ENCODE results near the gene LIMCH1. TPM values are rescaled to one million over a fixed set of nuclear protein-coding genes. Genes with fewer than 3 reads are reported as not detected.
A peak's percentile ranks its signal among the peaks of the same experiment; 100 is the strongest.

The LIMCH1 gene
- total RNA-seq, 1 donor from 2014 or later: 9.8 TPM

DNA sequence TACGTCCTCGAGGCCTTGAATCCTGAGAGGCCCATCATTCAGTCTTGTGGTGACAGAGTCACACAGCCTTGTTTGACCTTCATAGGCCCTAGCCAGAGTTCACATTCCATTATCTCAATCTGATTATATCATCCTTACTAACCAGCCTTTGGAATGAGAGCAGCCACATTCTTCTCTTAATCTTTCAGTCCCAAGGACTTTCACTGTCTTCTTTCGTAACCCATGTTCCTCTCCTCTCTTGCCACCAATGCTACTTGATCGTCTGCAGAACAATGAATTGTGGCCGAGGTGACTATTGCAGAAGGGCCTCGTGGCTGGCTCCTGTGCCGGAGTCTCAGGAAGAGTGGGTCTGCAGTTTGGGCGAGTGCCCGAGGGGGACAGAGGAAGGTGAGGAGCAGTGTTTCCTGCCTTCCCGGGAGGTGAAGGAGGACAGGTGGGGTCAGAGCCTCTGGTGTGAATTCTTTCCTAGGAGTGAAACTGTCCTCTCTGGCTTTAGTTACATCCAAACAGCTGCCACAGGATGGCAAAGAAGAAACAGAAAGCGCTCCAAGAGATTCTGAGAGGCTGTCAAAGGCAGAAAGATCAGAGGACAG, 94.6 kb downstream of the LIMCH1 start:
- H3K4me3 Mint-ChIP-seq: no peak overlapping the region
- no peak overlapping the region for H3K27ac ChIP-seq

DNA sequence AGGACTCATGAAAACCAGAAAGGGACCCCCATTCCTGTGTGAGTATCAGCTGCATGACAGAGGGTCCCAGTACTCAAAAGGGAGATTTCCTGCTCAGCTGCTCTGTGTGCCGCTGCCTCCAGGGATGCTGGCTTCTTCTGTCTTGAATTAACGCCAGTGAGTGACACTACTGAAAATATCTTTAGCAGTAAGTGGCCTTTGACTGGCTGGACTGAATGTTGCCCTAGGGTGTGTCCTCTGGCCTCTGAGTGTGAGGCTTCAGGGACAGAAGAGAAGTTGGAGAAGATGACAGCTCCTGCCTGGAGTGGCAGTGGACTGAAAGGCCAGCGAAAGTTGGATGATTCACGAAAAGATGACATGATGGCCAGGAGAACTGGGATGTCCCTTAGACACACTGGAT, 95.4 kb downstream of the LIMCH1 start:
- Histone ChIP-seq H3K27ac (no peak overlapping the region), H3K79me2 (ENCODE audit: low read depth) (no peaks in the 10 kb centered on the region), H3K27me3 (no peaks in the 10 kb centered on the region), H3F3A (ENCODE audit: low read depth) (no peaks in the 10 kb centered on the region), H3K9ac (no peak overlapping the region), H3K4me3 (no peak overlapping the region), H3K4me2 (no peak overlapping the region), H3K9me3 (ENCODE audit: low read depth) (no peaks in the 10 kb centered on the region), H4K20me1 (ENCODE audit: low read depth) (no peaks in the 10 kb centered on the region), H3K4me1 (no peaks in the 10 kb centered on the region), H3K36me3 (no peaks in the 10 kb centered on the region), H2AFZ (replicated peaks) (no peak overlapping the region)
- TF ChIP-seq, protein P1, sequence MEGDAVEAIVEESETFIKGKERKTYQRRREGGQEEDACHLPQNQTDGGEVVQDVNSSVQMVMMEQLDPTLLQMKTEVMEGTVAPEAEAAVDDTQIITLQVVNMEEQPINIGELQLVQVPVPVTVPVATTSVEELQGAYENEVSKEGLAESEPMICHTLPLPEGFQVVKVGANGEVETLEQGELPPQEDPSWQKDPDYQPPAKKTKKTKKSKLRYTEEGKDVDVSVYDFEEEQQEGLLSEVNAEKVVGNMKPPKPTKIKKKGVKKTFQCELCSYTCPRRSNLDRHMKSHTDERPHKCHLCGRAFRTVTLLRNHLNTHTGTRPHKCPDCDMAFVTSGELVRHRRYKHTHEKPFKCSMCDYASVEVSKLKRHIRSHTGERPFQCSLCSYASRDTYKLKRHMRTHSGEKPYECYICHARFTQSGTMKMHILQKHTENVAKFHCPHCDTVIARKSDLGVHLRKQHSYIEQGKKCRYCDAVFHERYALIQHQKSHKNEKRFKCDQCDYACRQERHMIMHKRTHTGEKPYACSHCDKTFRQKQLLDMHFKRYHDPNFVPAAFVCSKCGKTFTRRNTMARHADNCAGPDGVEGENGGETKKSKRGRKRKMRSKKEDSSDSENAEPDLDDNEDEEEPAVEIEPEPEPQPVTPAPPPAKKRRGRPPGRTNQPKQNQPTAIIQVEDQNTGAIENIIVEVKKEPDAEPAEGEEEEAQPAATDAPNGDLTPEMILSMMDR (IDR thresholded peaks at IDR 0.05): no peak
- TF ChIP-seq EZH2 (IDR thresholded peaks at IDR 0.05): no peak
- TF ChIP-seq EZH2phosphoT487 (IDR thresholded peaks at IDR 0.05): no peak
- H3K9me3 Mint-ChIP-seq: no peaks in the 10 kb centered on the region
- H3K36me3 Mint-ChIP-seq: no peaks in the 10 kb centered on the region
- H3K27me3 Mint-ChIP-seq (ENCODE audit: insufficient read depth, low read depth): no peaks in the 10 kb centered on the region
- DNase-seq (ENCODE audit: low spot score): no peak
- H3K4me1 Mint-ChIP-seq: peaks cover 16% of the 10 kb centered on the region
- H3K4me3 Mint-ChIP-seq: no peak overlapping the region
- H3K27ac Mint-ChIP-seq: no peak overlapping the region

More for the DNA sequence above, 94.6 kb downstream of the LIMCH1 start:
- Mint-ChIP-seq H3K4me1 (peaks cover 16% of the 10 kb centered on the region), H3K36me3 (no peaks in the 10 kb centered on the region), H3K27me3 (ENCODE audit: insufficient read depth, low read depth) (no peaks in the 10 kb centered on the region), H3K9me3 (no peaks in the 10 kb centered on the region), H3K27ac (peak overlapping the region; percentile 51)
- DNase-seq (ENCODE audit: low spot score): no peak
- no peaks in the 10 kb centered on the region for H3K79me2 ChIP-seq (ENCODE audit: low read depth)
- no peak for TF ChIP-seq EZH2 (IDR thresholded peaks at IDR 0.05)
- TF ChIP-seq EZH2phosphoT487 (IDR thresholded peaks at IDR 0.05): no peak
- TF ChIP-seq, protein P1 (IDR thresholded peaks at IDR 0.05): no peak
- no peak overlapping the region for H3K9ac ChIP-seq
- H3F3A ChIP-seq (ENCODE audit: low read depth): no peaks in the 10 kb centered on the region
- H4K20me1 ChIP-seq (ENCODE audit: low read depth): no peaks in the 10 kb centered on the region
- no peaks in the 10 kb centered on the region for H3K27me3 ChIP-seq
- no peak overlapping the region for H3K4me2 ChIP-seq
- no peaks in the 10 kb centered on the region for H3K4me1 ChIP-seq
- no peaks in the 10 kb centered on the region for H3K9me3 ChIP-seq (ENCODE audit: low read depth)
- H3K36me3 ChIP-seq: no peaks in the 10 kb centered on the region
- no peak overlapping the region for H3K4me3 ChIP-seq
- no peak overlapping the region for H2AFZ ChIP-seq (replicated peaks)

DNA sequence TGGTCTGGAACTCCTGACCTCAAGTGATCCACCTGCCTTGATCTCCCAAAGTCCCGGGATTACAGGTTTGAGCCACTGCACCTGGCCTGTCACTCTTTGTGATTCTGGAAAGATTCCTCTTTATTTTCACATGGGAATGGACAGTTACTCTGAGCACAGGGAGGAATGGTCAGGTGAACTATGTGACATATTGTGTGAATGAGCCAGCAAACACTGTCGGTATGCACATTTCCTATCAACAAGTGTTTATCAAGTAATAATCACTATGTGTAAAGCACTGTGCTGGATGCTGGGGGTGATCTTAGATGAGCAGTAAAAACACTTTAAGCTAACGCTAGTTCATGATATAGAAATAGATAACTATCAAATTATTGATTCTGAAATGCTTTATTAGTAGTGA, 97.5 kb downstream of the LIMCH1 start:
- no peak for DNase-seq (ENCODE audit: low spot score)
- no peaks in the 10 kb centered on the region for H3K79me2 ChIP-seq (ENCODE audit: low read depth)
- H3K4me3 ChIP-seq: no peak overlapping the region
- H4K20me1 ChIP-seq (ENCODE audit: low read depth): no peaks in the 10 kb centered on the region
- H2AFZ ChIP-seq (replicated peaks): no peak overlapping the region
- H3K9me3 ChIP-seq (ENCODE audit: low read depth): no peaks in the 10 kb centered on the region
- TF ChIP-seq EZH2phosphoT487 (IDR thresholded peaks at IDR 0.05) (no peak), EZH2 (IDR thresholded peaks at IDR 0.05) (no peak)
- TF ChIP-seq, protein P1 (IDR thresholded peaks at IDR 0.05): no peak
- no peaks in the 10 kb centered on the region for H3K36me3 Mint-ChIP-seq
- H3K4me3 Mint-ChIP-seq: no peak overlapping the region
- H3K4me2 ChIP-seq: no peak overlapping the region
- peaks cover 26% of the 10 kb centered on the region for H3K4me1 Mint-ChIP-seq
- H3F3A ChIP-seq (ENCODE audit: low read depth): no peaks in the 10 kb centered on the region
- H3K27me3 Mint-ChIP-seq (ENCODE audit: insufficient read depth, low read depth): no peaks in the 10 kb centered on the region
- no peak overlapping the region for H3K27ac Mint-ChIP-seq
- H3K9ac ChIP-seq: no peak overlapping the region
- no peak overlapping the region for H3K27ac ChIP-seq
- no peaks in the 10 kb centered on the region for H3K27me3 ChIP-seq
- no peaks in the 10 kb centered on the region for H3K9me3 Mint-ChIP-seq
- H3K36me3 ChIP-seq: no peaks in the 10 kb centered on the region
- peaks cover 5% of the 10 kb centered on the region for H3K4me1 ChIP-seq
